ENCODE measurements around the gene GTF3C5.

- TF ChIP-seq POLR2A (IDR thresholded peaks at IDR 0.05): no peak
- no peak for TF ChIP-seq POLR2AphosphoS5 (IDR thresholded peaks at IDR 0.05)
- TF ChIP-seq, protein P1, sequence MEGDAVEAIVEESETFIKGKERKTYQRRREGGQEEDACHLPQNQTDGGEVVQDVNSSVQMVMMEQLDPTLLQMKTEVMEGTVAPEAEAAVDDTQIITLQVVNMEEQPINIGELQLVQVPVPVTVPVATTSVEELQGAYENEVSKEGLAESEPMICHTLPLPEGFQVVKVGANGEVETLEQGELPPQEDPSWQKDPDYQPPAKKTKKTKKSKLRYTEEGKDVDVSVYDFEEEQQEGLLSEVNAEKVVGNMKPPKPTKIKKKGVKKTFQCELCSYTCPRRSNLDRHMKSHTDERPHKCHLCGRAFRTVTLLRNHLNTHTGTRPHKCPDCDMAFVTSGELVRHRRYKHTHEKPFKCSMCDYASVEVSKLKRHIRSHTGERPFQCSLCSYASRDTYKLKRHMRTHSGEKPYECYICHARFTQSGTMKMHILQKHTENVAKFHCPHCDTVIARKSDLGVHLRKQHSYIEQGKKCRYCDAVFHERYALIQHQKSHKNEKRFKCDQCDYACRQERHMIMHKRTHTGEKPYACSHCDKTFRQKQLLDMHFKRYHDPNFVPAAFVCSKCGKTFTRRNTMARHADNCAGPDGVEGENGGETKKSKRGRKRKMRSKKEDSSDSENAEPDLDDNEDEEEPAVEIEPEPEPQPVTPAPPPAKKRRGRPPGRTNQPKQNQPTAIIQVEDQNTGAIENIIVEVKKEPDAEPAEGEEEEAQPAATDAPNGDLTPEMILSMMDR (IDR thresholded peaks at IDR 0.05): no peak
Measured at GRCh38 chr9:133087429-133088145, 56.8 kb downstream of the GTF3C5 start.
